SK-N-SH (cell line): ENCODE results near the gene P2RX2. TPM values are rescaled to one million over a fixed set of nuclear protein-coding genes. Genes with fewer than 3 reads are reported as not detected.

ENCODE experiments used
- CTCF ChIA-PET: fragments of 300-600, 350-600 bp; formaldehyde crosslinking; extraction: SDS; loops from one replicate; lab custom pipeline; 2021; lab: Yijun Ruan, JAX
- POLR2A ChIA-PET: fragments of 350-600 bp; sonication (Branson Sonifier 250); formaldehyde crosslinking; extraction: SDS; loops from one replicate; lab custom pipeline; 2020; ENCODE audit warnings: antibody characterized with exemption, inconsistent platforms; lab: Yijun Ruan, JAX
- DNase-seq: peaks from one replicate; pipeline ENCODE4 v3.0.0; 2012
- H2AFZ ChIP-seq: fragments of 200-600 bp; sonication (generic); 2 replicates; pipeline ENCODE4 v1.8.1; 2016; ENCODE audit warnings: antibody characterized with exemption, mild to moderate bottlenecking, low read depth
- H3F3A ChIP-seq: fragments of 200-600 bp; sonication (generic); replicated peaks from 2 replicates; pipeline ENCODE3; 2016; ENCODE audit warnings: antibody characterized with exemption, mild to moderate bottlenecking; ENCODE audit not compliant: insufficient read depth
- H3K27ac ChIP-seq, 2 experiments: fragments of 200-500 bp in 1 of 2; fragments of 200-600 bp in 1 of 2; sonication (Bioruptor generic) in 1 of 2; sonication (generic), shearing (Covaris generic) in 1 of 2; 2 replicates each; pipeline versions ENCODE4 v1.5.1 to v1.6.1; 2014 to 2016; ENCODE audit warnings: low read depth in 2 of 2, inconsistent platforms in 1 of 2, low read length in 1 of 2, mild to moderate bottlenecking in 1 of 2, mixed read lengths in 1 of 2
- H3K27me3 ChIP-seq: fragments of 200-600 bp; sonication (generic), shearing (Covaris generic); 2 replicates; pipeline ENCODE4 v1.6.1; 2016; ENCODE audit warnings: mixed run types; ENCODE audit not compliant: insufficient read depth
- H3K36me3 ChIP-seq, 2 experiments: fragments of 200-500 bp in 1 of 2; fragments of 200-600 bp in 1 of 2; sonication (Bioruptor generic) in 1 of 2; sonication (generic) in 1 of 2; replicated peaks in 1 of 2; 2 replicates each; pipeline versions ENCODE3 to v1.5.1; 2014 to 2016; ENCODE audit warnings: low read length in 1 of 2, mild to moderate bottlenecking in 1 of 2; ENCODE audit not compliant: insufficient read depth in 2 of 2, control insufficient read depth in 1 of 2
- H3K4me1 ChIP-seq, 2 experiments: fragments of 200-500 bp in 1 of 2; fragments of 200-600 bp in 1 of 2; sonication (Bioruptor generic) in 1 of 2; sonication (generic), shearing (Covaris generic) in 1 of 2; 2 replicates each; pipeline versions ENCODE4 v1.5.1 to v1.6.1; 2014 to 2016; ENCODE audit warnings: low read depth in 1 of 2, low read length in 1 of 2, mixed run types in 1 of 2; ENCODE audit not compliant: insufficient read depth in 2 of 2, control insufficient read depth in 1 of 2
- H3K4me2 ChIP-seq: fragments of 200-600 bp; sonication (generic), shearing (Covaris generic); 2 replicates; pipeline ENCODE4 v1.6.1; 2017; ENCODE audit warnings: mixed run types
- H3K4me3 ChIP-seq, 2 experiments: fragments of 200-500 bp in 1 of 2; fragments of 200-600 bp in 1 of 2; sonication (Bioruptor generic) in 1 of 2; sonication (generic), shearing (Covaris generic) in 1 of 2; 2 replicates each; pipeline versions ENCODE4 v1.5.1 to v1.8.1; 2014 to 2016; ENCODE audit warnings: low read depth in 2 of 2, inconsistent platforms in 1 of 2, low read length in 1 of 2, mild to moderate bottlenecking in 1 of 2, mixed read lengths in 1 of 2, moderate library complexity in 1 of 2
- H3K79me2 ChIP-seq: fragments of 200-600 bp; sonication (generic); 2 replicates; pipeline ENCODE4 v1.8.1; 2017; ENCODE audit warnings: mild to moderate bottlenecking; ENCODE audit not compliant: insufficient read depth
- H3K9ac ChIP-seq: fragments of 200-600 bp; sonication (generic); 2 replicates; pipeline ENCODE4 v1.6.1; 2017; ENCODE audit warnings: mixed run types
- H3K9me2 ChIP-seq: fragments of 200-600 bp; sonication (generic); 2 replicates; pipeline ENCODE4 v1.6.1; 2017; ENCODE audit warnings: mixed run types
- H3K9me3 ChIP-seq: fragments of 200-600 bp; sonication (generic); 2 replicates; pipeline ENCODE4 v1.6.1; 2017; ENCODE audit warnings: mixed run types, mild to moderate bottlenecking, moderate library complexity
- H4K20me1 ChIP-seq: fragments of 200-600 bp; sonication (generic); 2 replicates; pipeline ENCODE4 v1.6.1; 2017; ENCODE audit warnings: mild to moderate bottlenecking, mixed run types; ENCODE audit not compliant: insufficient read depth
- CHD2 ChIP-seq: fragments of 150-350 bp; IDR thresholded peaks from 2 replicates; pipeline ENCODE4 v1.6.1; 2018; ENCODE audit warnings: low read length; ENCODE audit not compliant: partially characterized antibody
- ELF1 ChIP-seq: IDR thresholded peaks from 2 replicates; pipeline ENCODE4 v1.4.0; 2012
- EZH2phosphoT487 ChIP-seq: fragments of 200-600 bp; sonication (generic); IDR thresholded peaks from 2 replicates; pipeline ENCODE4 v1.6.1; 2017; ENCODE audit warnings: low read depth, mixed run types, mild to moderate bottlenecking, antibody characterized with exemption, moderate library complexity, borderline replicate concordance
- FOXJ3 ChIP-seq: sonication (generic); formaldehyde crosslinking; IDR thresholded peaks from 2 replicates; pipeline ENCODE4 v1.5.1; 2020; ENCODE audit warnings: mild to moderate bottlenecking, missing genetic modification reagents
- FOXM1 ChIP-seq: IDR thresholded peaks from 2 replicates; pipeline ENCODE4 v1.4.0; 2012; ENCODE audit warnings: low read depth, mild to moderate bottlenecking
- GABPA ChIP-seq: IDR thresholded peaks from 2 replicates; pipeline ENCODE4 v1.4.0; 2012; ENCODE audit warnings: low read depth, mild to moderate bottlenecking
- MEF2A ChIP-seq: IDR thresholded peaks from 2 replicates; pipeline ENCODE4 v1.4.0; 2012; ENCODE audit warnings: low read depth, borderline replicate concordance
- NFIC ChIP-seq: IDR thresholded peaks from 2 replicates; pipeline ENCODE4 v1.4.0; 2012; ENCODE audit warnings: borderline replicate concordance
- PBX3 ChIP-seq: IDR thresholded peaks from 2 replicates; pipeline ENCODE4; 2012
- POLR2AphosphoS5 ChIP-seq: IDR thresholded peaks from 2 replicates; pipeline ENCODE4 v1.6.1; 2012; ENCODE audit warnings: low read depth, low read length
- RCOR1 ChIP-seq: fragments of 150-350 bp; IDR thresholded peaks from 2 replicates; pipeline ENCODE4 v1.6.1; 2017; ENCODE audit warnings: antibody characterized with exemption, low read length
- REST ChIP-seq: IDR thresholded peaks from 2 replicates; pipeline ENCODE4 v1.6.1; 2012; ENCODE audit warnings: mild to moderate bottlenecking, low read depth, low read length, moderate library complexity
- SMC3 ChIP-seq: IDR thresholded peaks from 2 replicates; pipeline ENCODE4 v1.6.1; 2012; ENCODE audit warnings: low read depth, low read length, improper control_type of control experiment
- TEAD4 ChIP-seq: IDR thresholded peaks from 2 replicates; pipeline ENCODE4 v1.4.0; 2012; ENCODE audit warnings: mild to moderate bottlenecking, borderline replicate concordance; ENCODE audit not compliant: insufficient read depth
- USF1 ChIP-seq: IDR thresholded peaks from 2 replicates; pipeline ENCODE4 v1.4.0; 2012; ENCODE audit warnings: low read depth, borderline replicate concordance
- YY1 ChIP-seq: IDR thresholded peaks from 2 replicates; pipeline ENCODE4 v1.4.0; 2012; ENCODE audit warnings: low read depth, mild to moderate bottlenecking
- ZBTB33 ChIP-seq: IDR thresholded peaks from 2 replicates; pipeline ENCODE4 v1.4.0; 2012; ENCODE audit warnings: low read depth, borderline replicate concordance
- WGBS: methylation state at CpG from one replicate; pipeline ENCODE4 v1.1.6; 2017; ENCODE audit warnings: low lambda C conversion rate; 5-methylcytosine and 5-hydroxymethylcytosine counted together
- polyA plus RNA-seq, 3 experiments: library from polyadenylated mRNA; depleted of rRNA; stranded (reverse); fragments of >200 nt; gene quantifications; 2 replicates each; pipeline ENCODE4 v1.2.3, GENCODE V29; 2012

The P2RX2 gene
- polyA plus RNA-seq, 1 of the 3 experiments (the other 2 are of a cell fraction), result 0.03 TPM

- Histone ChIP-seq H3K27ac (no peak overlapping the region), H3K9me3 (no peaks in the 10 kb centered on the region), H2AFZ (peak overlapping the region; percentile 52; the same call in 1 of the 2 replicates), H3K79me2 (no peaks in the 10 kb centered on the region), H3K9me2 (no peaks in the 10 kb centered on the region), H3K27me3 (peaks cover 60% of the 10 kb centered on the region), H4K20me1 (no peaks in the 10 kb centered on the region), H3K9ac (no peak overlapping the region), H3K4me3 (peak overlapping the region in 1 of 2 experiments; percentile 36; a peak in 2 of 4 replicates), H3K36me3 (no peaks in the 10 kb centered on the region), H3K4me2 (peak overlapping the region; percentile 70), H3F3A (peaks cover 6% of the 10 kb centered on the region), H3K4me1 (peaks cover 0 to 13% of the 10 kb centered on the region in 2 experiments; a peak in 1 of 4 replicates)
- ChIA-PET CTCF (interaction anchor here (0.7 to 7.2 kb wide), 9 partner anchors 9 to 197 kb away, joined by 3 to 122 read pairs (median 5); no protein-coding TSS in a partner anchor), POLR2A (no interaction called here)
- 27% methylated on average over 24 of the region's 33 CpGs for WGBS
- no peak for DNase-seq
- TF ChIP-seq MEF2A (no peak), SMC3 (no peak), PBX3 (no peak), RCOR1 (no peak), NFIC (no peak), CHD2 (no peak), YY1 (no peak)
Observed at GRCh38 chr12:132610866-132611602, 7.5 kb upstream of the P2RX2 start.

GRCh38 chr12:132611620-132612019 lies 7.0 kb upstream of the P2RX2 start:
- no peak overlapping the region for H2AFZ ChIP-seq
- H3K36me3 ChIP-seq, result no peaks in the 10 kb centered on the region
- no peak overlapping the region for H3K27ac ChIP-seq
- no peaks in the 10 kb centered on the region for H4K20me1 ChIP-seq
- peaks cover 60% of the 10 kb centered on the region for H3K27me3 ChIP-seq
- no peak overlapping the region for H3K4me3 ChIP-seq
- peaks cover 0 to 11% of the 10 kb centered on the region in 2 experiments; a peak in 1 of 4 replicates for H3K4me1 ChIP-seq
- no peaks in the 10 kb centered on the region for H3K9me2 ChIP-seq
- POLR2A ChIA-PET, result no interaction called here
- no peak for DNase-seq
- no peaks in the 10 kb centered on the region for H3K9me3 ChIP-seq
- CTCF ChIA-PET, result interaction anchor here (0.7 to 7.2 kb wide), 5 partner anchors 10 to 198 kb away, joined by 3 to 122 read pairs (median 5); no protein-coding TSS in a partner anchor
- H3F3A ChIP-seq, result peaks cover 2% of the 10 kb centered on the region
- H3K79me2 ChIP-seq, result no peaks in the 10 kb centered on the region
- H3K9ac ChIP-seq, result no peak overlapping the region
- 69% methylated on average over 9 of the region's 10 CpGs for WGBS
- H3K4me2 ChIP-seq, result no peak overlapping the region
- TF ChIP-seq NFIC, result no peak
- TF ChIP-seq CHD2, result no peak
- no peak for TF ChIP-seq TEAD4
- no peak for TF ChIP-seq GABPA
- TF ChIP-seq REST, result no peak
- no peak for TF ChIP-seq MEF2A
- TF ChIP-seq FOXJ3 (CRISPR knock-in tag), result no peak
- TF ChIP-seq ELF1, result no peak
- no peak for TF ChIP-seq POLR2AphosphoS5
- no peak for TF ChIP-seq USF1
- no peak for TF ChIP-seq EZH2phosphoT487
- TF ChIP-seq PBX3, result no peak
- TF ChIP-seq ZBTB33, result no peak
- no peak for TF ChIP-seq SMC3
- no peak for TF ChIP-seq FOXM1
